GM12878 (cell line): ENCODE measurements around the gene DEK. TPM values are rescaled to one million over a fixed set of nuclear protein-coding genes. Genes with fewer than 3 reads are reported as not detected.
A peak's percentile ranks its signal among the peaks of the same experiment; 100 is the strongest.

ENCODE experiments used
- ATAC-seq: fragments of 200-7000 bp; cut with Tn5 transposase; 3 replicates; pipeline ENCODE4 v1.9.1; 2020; ENCODE audit warnings: mild to moderate bottlenecking, moderate library complexity
- BruUV-seq: library from RNA; stranded (reverse); fragments of 400-500 nt; replicated peaks from 2 replicates; lab custom pipeline; 2021; lab: Mats Ljungman, UMichigan
- CTCF ChIA-PET: fragments of 300-600 bp; sonication (Branson Sonifier 250); formaldehyde crosslinking; extraction: SDS; loops from one replicate; lab custom pipeline; 2021; ENCODE audit warnings: inconsistent platforms; lab: Yijun Ruan, JAX
- POLR2A ChIA-PET: fragments of 350-600 bp; formaldehyde crosslinking; extraction: SDS; loops from one replicate; lab custom pipeline; 2021; ENCODE audit warnings: inconsistent platforms; lab: Charles Lee
- RAD21 ChIA-PET: fragments of 300-600 bp; sonication (Branson Sonifier 250); formaldehyde crosslinking; loops from one replicate; lab custom pipeline; 2023; ENCODE audit warnings: antibody characterized with exemption; ENCODE audit not compliant: unreplicated experiment; lab: Charles Lee
- SMC1A ChIA-PET: fragments of 300-600 bp; sonication (Branson Sonifier 250); formaldehyde crosslinking; loops from one replicate; lab custom pipeline; 2023; ENCODE audit not compliant: unreplicated experiment, uncharacterized antibody; lab: Charles Lee
- DNase-seq: peaks from one replicate; pipeline ENCODE4 v3.0.0-alpha.2; 2011; ENCODE audit warnings: low read depth, low spot score
- FAIRE-seq: peaks from 3 replicates; lab custom pipeline; 2011; peaks lifted over from hg19 to GRCh38; lab: Jason Lieb, UNC
- H2AFZ ChIP-seq: 2 replicates; pipeline ENCODE4 v1.6.0; 2011; ENCODE audit warnings: low read depth, low read length, control low read depth; ENCODE audit not compliant: control insufficient read depth
- H3K27ac ChIP-seq: 2 replicates; pipeline ENCODE4 v1.5.1; 2011; ENCODE audit warnings: control low read depth; ENCODE audit not compliant: control insufficient read depth, insufficient read depth
- H3K27me3 ChIP-seq, 2 experiments: replicated peaks in 1 of 2; 2 replicates each; pipeline versions ENCODE4 v1.6.0 to v1.6.1; 2011; ENCODE audit warnings: low read length in 1 of 2; ENCODE audit not compliant: control insufficient read depth in 2 of 2, insufficient read depth in 2 of 2
- H3K36me3 ChIP-seq, 2 experiments: 2 replicates each; pipeline ENCODE4 v1.5.1; 2011; ENCODE audit warnings: low read length in 1 of 2; ENCODE audit not compliant: control insufficient read depth in 2 of 2, insufficient read depth in 2 of 2
- H3K4me1 ChIP-seq: 2 replicates; pipeline ENCODE4 v1.6.1; 2011; ENCODE audit warnings: mild to moderate bottlenecking, low read length, moderate library complexity, mixed read lengths; ENCODE audit not compliant: control insufficient read depth, insufficient read depth
- H3K4me2 ChIP-seq: 2 replicates; pipeline ENCODE4 v1.6.0; 2011; ENCODE audit warnings: control low read depth; ENCODE audit not compliant: control insufficient read depth, insufficient read depth
- H3K4me3 ChIP-seq: fragments of 200-600 bp; sonication (generic); 2 replicates; pipeline ENCODE4 v1.5.1; 2016
- H3K79me2 ChIP-seq: 2 replicates; pipeline ENCODE4 v1.6.0; 2011; ENCODE audit warnings: low read length; ENCODE audit not compliant: control insufficient read depth, insufficient read depth
- H3K9ac ChIP-seq: 2 replicates; pipeline ENCODE4 v1.8.0; 2011; ENCODE audit warnings: low read length, control low read depth, mixed read lengths; ENCODE audit not compliant: control insufficient read depth, insufficient read depth
- H3K9me3 ChIP-seq: replicated peaks from 3 replicates; pipeline ENCODE4 v1.5.1; 2011; ENCODE audit warnings: mild to moderate bottlenecking, low read length; ENCODE audit not compliant: control insufficient read depth, insufficient read depth
- H4K20me1 ChIP-seq: 2 replicates; pipeline ENCODE4 v1.6.0; 2011; ENCODE audit not compliant: control insufficient read depth, insufficient read depth
- IKZF1 ChIP-seq: fragments of 450-650 bp; conservative IDR thresholded peaks from 2 replicates; pipeline ENCODE4 v1.6.1; 2017; ENCODE audit warnings: antibody characterized with exemption, mild to moderate bottlenecking
- MYC ChIP-seq: IDR thresholded peaks from 2 replicates; pipeline ENCODE4 v1.6.1; 2011; ENCODE audit warnings: mild to moderate bottlenecking, low read length, moderate library complexity, inconsistent platforms; ENCODE audit not compliant: insufficient read depth, insufficient replicate concordance, insufficient read length, severe bottlenecking
- NRF1 ChIP-seq: conservative IDR thresholded peaks from 2 replicates; pipeline ENCODE4 v1.6.1; 2011; ENCODE audit warnings: mild to moderate bottlenecking, low read depth, low read length, improper control_type of control experiment
- PBX3 ChIP-seq: IDR thresholded peaks from 2 replicates; pipeline ENCODE4 v1.6.1; 2011; ENCODE audit warnings: mild to moderate bottlenecking, low read depth, low read length, moderate library complexity; ENCODE audit not compliant: insufficient replicate concordance
- USF2 ChIP-seq: IDR thresholded peaks from 2 replicates; pipeline ENCODE4 v1.6.1; 2011; ENCODE audit warnings: low read depth, low read length, improper control_type of control experiment, borderline replicate concordance
- ZNF217 ChIP-seq: fragments of 450-650 bp; IDR thresholded peaks from 2 replicates; pipeline ENCODE4 v1.6.1; 2017; ENCODE audit warnings: antibody characterized with exemption, mild to moderate bottlenecking
- WGBS: methylation state at CpG from one replicate; pipeline ENCODE4 v1.1.6; 2016; ENCODE audit warnings: low lambda C conversion rate; ENCODE audit not compliant: insufficient replicate concordance, insufficient coverage; ENCODE audit errors: missing lambda C conversion rate; 5-methylcytosine and 5-hydroxymethylcytosine counted together
- in situ Hi-C: fragments of 300-500 bp; cut with MboI; formaldehyde crosslinking; loops from 9 replicates; pipeline ENCODE4 v1.14.3; 2018; ENCODE audit warnings: mixed read lengths
- intact Hi-C: fragments of 100-400 bp; cut with micrococcal nuclease; formaldehyde crosslinking; loops from one replicate; pipeline ENCODE4 v1.14.2; 2022; ENCODE audit not compliant: unreplicated experiment
- polyA plus RNA-seq, 11 experiments: library from polyadenylated mRNA; depleted of rRNA in 4 of 11; unstranded in 6 of 11; stranded (reverse) in 5 of 11; fragments of >200 nt; fragmentation: Nextera tagmentation in 4 of 11; fragmentation: Illumina TruSeq in 1 of 11; extraction: Ambion mirVana in 4 of 11; extraction: Trizol in 1 of 11; gene quantifications; 1 replicate in 1 of 11; 2 replicates in 10 of 11; pipeline versions ENCODE4 v1.2.1 to v1.2.3, GENCODE V29; 2011 to 2016; ENCODE audit warnings: inconsistent platforms in 2 of 11, missing spikeins in 2 of 11, low read depth in 1 of 11
- total RNA-seq, 4 experiments: library from RNA; depleted of rRNA in 3 of 4; stranded (reverse); fragments of >200 nt in 3 of 4; fragmentation: Illumina TruSeq in 1 of 4; extraction: Trizol in 1 of 4; gene quantifications; 2 replicates each; pipeline versions ENCODE4 v1.2.1 to v1.2.3, GENCODE V29; 2013 to 2021
- TF ChIP-seq, protein P1 (sequence below): fragments of 450-650 bp; formaldehyde crosslinking; IDR thresholded peaks from 2 replicates; pipeline ENCODE4 v1.4.0; 2020; ENCODE audit warnings: mild to moderate bottlenecking, moderate library complexity

DEK gene
- total and polyA plus RNA-seq, 10 of the 15 experiments (the other 5 are each of a cell fraction or from before 2014, with no cell fraction given): 111 to 346 (median 196) TPM

GRCh38 chr6:18261877-18262276, 2.5 kb downstream of the DEK start:
- peak overlapping the region; percentile 96 for H3K27ac ChIP-seq
- peaks cover 81% of the 10 kb centered on the region for H3K79me2 ChIP-seq
- RAD21 ChIA-PET: interaction anchor here (1.6 kb wide), 1 partner anchor 106 kb away, joined by 5 read pairs; the partner anchor contains the start of gene KDM1B
- H3K9ac ChIP-seq: peak overlapping the region; percentile 65
- peaks cover 28% of the 10 kb centered on the region for H3K4me1 ChIP-seq
- intact Hi-C loops: loop anchor here (2.0 to 5.0 kb wide), 2 partner anchors 107 to 555 kb away; partner anchors contain the start of genes KDM1B, NUP153 and TPMT
- FAIRE-seq (no peak), ATAC-seq (no peak), DNase-seq (no peak)
- SMC1A ChIA-PET: interaction anchor here (0.6 kb wide), 1 partner anchor 148 kb away, joined by 3 read pairs; no protein-coding TSS in a partner anchor
- TF ChIP-seq IKZF1: no peak
- H4K20me1 ChIP-seq: peaks cover 3% of the 10 kb centered on the region; the same call in 1 of the 2 replicates
- 51% methylated on average over 6 of the region's 6 CpGs for WGBS
- no TSS peak for BruUV-seq
- no peak overlapping the region for H2AFZ ChIP-seq
- POLR2A ChIA-PET: no interaction called here
- peak overlapping the region; percentile 70 for H3K4me3 ChIP-seq
- peaks cover 0 to 9% of the 10 kb centered on the region in 2 experiments; a peak in 1 of 4 replicates for H3K36me3 ChIP-seq
- in situ Hi-C loops: loop anchor here (10.0 kb wide), 1 partner anchor 267 kb away; no protein-coding TSS in a partner anchor
- peaks cover 4% of the 10 kb centered on the region for H3K9me3 ChIP-seq
- CTCF ChIA-PET: interaction anchor here (0.6 kb wide), 1 partner anchor 241 kb away, joined by 4 read pairs; no protein-coding TSS in a partner anchor
- peak overlapping the region; percentile 75 for H3K4me2 ChIP-seq
- H3K27me3 ChIP-seq: no peaks in the 10 kb centered on the region

- in situ Hi-C loops (loop anchor here (10.0 kb wide), 1 partner anchor 266 kb away; no protein-coding TSS in a partner anchor), intact Hi-C loops (loop anchor here (2.0 to 5.0 kb wide), 2 partner anchors 106 to 553 kb away; partner anchors contain the start of genes KDM1B, NUP153 and TPMT)
- FAIRE-seq (peak; percentile 13), DNase-seq (peak; percentile 64), ATAC-seq (peak; percentile 67)
- Histone ChIP-seq H3K4me3 (peak overlapping the region; percentile 70), H3K9me3 (peaks cover 1% of the 10 kb centered on the region), H3K4me1 (peaks cover 27% of the 10 kb centered on the region), H3K4me2 (peak overlapping the region; percentile 75), H3K9ac (peak overlapping the region; percentile 65), H3K79me2 (peaks cover 88% of the 10 kb centered on the region), H2AFZ (no peak overlapping the region), H3K36me3 (peaks cover 0 to 11% of the 10 kb centered on the region in 2 experiments; a peak in 1 of 4 replicates), H3K27ac (peak overlapping the region; percentile 96), H3K27me3 (no peaks in the 10 kb centered on the region), H4K20me1 (peaks cover 3% of the 10 kb centered on the region; the same call in 1 of the 2 replicates)
- ChIA-PET RAD21 (interaction anchor here (0.6 to 3.4 kb wide), 9 partner anchors 19 to 906 kb away, joined by 3 to 17 read pairs (median 4); partner anchors contain the start of genes KDM1B and KIF13A), SMC1A (interaction anchor here (0.7 to 4.2 kb wide), 8 partner anchors 12 to 104 kb away, joined by 3 to 18 read pairs (median 4); no protein-coding TSS in a partner anchor), POLR2A (interaction anchor here (0.6 to 1.6 kb wide), 5 partner anchors 10 to 661 kb away, joined by 3 to 7 read pairs (median 4); partner anchors contain the start of gene FAM8A1), CTCF (no interaction called here)
- no TSS peak for BruUV-seq
- WGBS: 2% methylated on average over 4 of the region's 4 CpGs
- no peak for TF ChIP-seq MYC
- peak; percentile 69; the same call in 1 of the 2 replicates for TF ChIP-seq ZNF217
- TF ChIP-seq USF2: no peak
- no peak for TF ChIP-seq PBX3
- no peak for TF ChIP-seq NRF1
- TF ChIP-seq, protein P1, sequence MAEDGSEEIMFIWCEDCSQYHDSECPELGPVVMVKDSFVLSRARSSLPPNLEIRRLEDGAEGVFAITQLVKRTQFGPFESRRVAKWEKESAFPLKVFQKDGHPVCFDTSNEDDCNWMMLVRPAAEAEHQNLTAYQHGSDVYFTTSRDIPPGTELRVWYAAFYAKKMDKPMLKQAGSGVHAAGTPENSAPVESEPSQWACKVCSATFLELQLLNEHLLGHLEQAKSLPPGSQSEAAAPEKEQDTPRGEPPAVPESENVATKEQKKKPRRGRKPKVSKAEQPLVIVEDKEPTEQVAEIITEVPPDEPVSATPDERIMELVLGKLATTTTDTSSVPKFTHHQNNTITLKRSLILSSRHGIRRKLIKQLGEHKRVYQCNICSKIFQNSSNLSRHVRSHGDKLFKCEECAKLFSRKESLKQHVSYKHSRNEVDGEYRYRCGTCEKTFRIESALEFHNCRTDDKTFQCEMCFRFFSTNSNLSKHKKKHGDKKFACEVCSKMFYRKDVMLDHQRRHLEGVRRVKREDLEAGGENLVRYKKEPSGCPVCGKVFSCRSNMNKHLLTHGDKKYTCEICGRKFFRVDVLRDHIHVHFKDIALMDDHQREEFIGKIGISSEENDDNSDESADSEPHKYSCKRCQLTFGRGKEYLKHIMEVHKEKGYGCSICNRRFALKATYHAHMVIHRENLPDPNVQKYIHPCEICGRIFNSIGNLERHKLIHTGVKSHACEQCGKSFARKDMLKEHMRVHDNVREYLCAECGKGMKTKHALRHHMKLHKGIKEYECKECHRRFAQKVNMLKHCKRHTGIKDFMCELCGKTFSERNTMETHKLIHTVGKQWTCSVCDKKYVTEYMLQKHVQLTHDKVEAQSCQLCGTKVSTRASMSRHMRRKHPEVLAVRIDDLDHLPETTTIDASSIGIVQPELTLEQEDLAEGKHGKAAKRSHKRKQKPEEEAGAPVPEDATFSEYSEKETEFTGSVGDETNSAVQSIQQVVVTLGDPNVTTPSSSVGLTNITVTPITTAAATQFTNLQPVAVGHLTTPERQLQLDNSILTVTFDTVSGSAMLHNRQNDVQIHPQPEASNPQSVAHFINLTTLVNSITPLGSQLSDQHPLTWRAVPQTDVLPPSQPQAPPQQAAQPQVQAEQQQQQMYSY (CRISPR knock-in tag): no peak
Measured at GRCh38 chr6:18260448-18261106, 3.8 kb downstream of the DEK start.
